Stimulated activated CD8-positive, alpha-beta memory T cell treated with anti-CD3 and anti-CD28 coated beads, Interleukin-15, amount 100 ng/mL, for 24 hours (primary cell): ENCODE results near the gene KLHL7.
"Not testable (repeated sequence)": the region's sequence is repeated elsewhere in the genome, so short reads cannot be mapped to it uniquely, and the experiment has no call there.

ENCODE experiments used
- DNase-seq: peaks from one replicate; pipeline ENCODE4 v3.0.0-alpha.2; 2020; ENCODE audit warnings: low read depth

The KLHL7 gene

DNA sequence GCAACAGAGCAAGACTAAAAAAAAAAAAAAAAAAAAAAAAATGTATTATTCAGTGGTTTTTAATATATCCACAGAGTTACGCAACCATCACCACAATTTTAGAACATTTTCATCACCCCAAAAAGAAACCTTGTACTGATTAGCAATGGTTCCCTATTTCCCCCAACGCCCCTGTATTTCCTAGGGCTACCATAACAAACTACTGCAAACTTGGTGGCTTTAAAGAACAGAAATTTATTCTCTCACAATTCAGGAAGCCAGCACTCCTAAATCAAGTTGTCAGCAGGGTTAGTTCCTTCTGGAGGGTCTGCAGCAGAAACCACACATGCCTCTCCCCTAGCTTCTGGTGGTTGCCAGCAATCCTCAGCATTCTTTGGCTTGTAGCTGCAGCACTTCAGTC lies 70.4 kb downstream of the KLHL7 start:
- DNase-seq: no peak

DNA sequence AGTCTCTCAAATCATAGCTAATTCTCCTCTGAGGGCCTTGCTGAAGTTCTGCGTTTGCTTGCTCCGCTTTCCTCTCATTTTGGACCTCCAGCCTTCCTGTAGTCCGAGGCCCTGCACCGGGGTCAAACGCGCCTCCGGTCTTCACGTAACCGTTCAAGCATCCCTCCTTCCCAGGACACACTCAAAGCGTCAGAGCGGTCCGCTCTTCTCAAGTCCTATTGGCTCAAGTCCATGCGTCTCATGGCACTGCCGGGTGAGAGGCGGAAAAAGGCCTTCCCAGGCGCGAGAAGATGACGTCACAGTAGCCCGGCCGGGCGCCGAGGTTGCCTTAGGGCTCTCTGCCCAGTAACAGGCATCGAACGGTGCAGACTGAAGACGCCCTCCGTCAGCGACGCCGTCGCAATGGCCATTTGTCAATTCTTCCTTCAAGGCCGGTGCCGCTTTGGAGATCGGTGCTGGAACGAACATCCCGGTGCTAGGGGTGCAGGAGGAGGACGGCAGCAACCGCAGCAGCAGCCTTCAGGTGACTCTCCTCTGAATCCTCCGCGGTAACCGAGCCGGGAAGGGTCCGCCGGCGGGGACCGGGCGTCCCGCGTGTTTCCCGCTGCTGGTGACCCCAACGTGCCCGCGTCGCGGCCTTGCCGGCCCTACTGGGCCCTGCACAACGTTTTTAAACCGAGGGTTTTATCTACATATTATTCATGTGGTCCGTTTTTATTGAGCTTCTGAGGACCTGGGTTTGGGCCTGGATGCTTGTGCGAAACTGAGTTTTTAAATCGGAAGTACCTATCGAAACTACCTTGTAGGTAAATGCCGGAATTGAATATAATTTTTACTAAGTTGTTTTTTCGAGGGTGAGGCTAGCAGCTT lies 76.3 kb downstream of the KLHL7 start, which contains the start of gene NUP42:
TSS of gene NUP42 (plus strand) at position 365 of the 870 bp plus-strand sequence. CDS start at position 403, 38 bp downstream.
- DNase-seq: peak; percentile 94

DNA sequence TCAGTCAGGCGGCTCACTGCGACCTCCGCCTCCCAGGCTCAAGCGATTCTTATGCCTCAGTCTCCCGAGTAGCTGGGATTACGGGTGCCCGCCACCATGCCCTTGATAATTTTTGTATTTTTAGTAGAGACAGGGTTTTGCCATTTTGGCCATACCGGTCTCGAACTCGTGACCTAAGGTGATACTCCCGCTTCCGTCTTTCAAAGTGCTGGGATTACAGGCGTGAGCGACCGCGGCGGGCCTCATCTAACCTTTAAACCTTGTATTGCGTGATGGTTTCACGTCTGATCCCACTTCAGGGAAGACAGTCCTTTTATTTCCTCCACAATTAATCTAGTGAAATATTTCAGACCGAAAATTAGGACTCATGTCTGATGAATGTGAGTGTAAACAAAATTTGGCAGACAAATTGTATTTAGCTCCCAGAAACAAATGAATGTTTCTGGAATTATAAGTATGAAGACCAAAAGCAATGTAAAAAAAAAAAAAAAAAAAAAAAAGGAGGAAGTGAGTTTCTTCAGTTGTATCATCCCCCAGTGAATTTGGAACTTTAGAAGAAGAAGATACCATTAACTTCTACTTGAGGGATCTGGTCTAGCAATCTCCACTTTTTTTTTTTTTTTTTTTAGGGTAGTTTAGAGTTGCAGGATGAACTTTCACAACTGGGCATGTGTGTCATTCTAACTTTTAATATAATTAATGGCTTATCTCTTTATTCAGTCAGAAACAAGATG lies 77.9 kb downstream of the KLHL7 start:
- DNase-seq: no peak

DNA sequence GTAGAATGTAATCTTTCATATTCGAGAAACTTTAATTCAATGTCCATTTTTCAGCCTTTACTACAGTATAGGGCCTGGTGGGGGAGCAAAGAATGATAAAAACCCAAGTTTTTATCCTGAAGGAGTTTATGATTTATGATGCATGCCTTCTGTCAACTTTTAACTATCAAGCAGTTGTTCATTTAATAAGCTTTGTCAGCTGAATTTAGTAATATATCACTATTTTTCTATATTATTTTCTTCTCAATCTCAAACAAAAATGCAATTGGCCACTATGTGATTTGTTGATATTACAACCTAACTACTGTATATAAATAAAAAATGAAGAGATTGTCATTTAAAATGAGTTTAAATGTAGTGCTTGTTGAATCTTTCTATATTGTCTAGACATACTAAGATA lies 78.7 kb downstream of the KLHL7 start:
- no peak for DNase-seq

DNA sequence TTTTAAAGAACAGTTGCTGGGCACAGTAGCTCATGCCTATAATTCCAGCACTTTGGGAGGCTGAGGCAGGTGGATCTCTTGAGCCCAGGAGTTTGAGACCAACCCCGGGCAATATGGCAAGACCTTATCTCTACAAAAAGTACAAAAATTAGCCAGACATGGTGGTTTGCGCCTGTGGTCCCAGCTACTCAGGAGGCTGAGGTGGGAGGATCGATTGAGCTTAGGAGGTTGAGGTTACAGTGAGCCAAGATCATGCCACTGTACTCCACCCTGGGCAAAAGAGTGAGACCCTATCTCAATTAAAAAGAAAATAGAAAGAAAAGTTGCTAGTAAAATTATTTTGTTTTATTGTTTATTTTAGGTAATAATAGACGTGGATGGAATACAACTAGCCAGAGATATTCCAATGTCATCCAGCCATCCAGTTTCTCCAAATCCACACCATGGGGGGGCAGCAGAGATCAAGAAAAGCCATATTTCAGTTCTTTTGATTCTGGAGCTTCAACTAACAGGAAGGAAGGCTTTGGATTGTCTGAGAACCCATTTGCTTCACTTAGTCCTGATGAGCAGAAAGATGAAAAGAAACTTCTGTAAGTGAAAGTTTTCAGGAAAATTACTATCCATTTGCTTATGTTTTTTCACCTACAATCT lies 79.2 kb downstream of the KLHL7 start:
- no peak for DNase-seq

DNA sequence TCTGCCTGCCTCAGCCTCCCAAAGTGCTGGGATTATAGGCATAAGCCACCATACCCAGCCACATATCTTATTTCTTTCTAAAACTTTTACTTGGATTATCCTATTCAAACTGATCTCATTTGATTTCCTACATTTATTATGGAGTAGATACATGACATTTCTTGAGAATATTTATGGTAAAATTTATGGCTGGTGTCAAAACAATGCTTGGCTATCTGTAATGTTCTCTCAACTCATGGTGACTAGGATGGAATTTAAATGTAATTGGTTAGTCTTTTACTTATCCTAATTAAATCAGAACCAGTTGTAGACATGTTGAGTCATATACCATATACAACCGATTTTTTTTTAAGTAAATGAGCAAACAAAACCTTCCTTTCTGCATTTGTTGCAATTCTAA lies 80.4 kb downstream of the KLHL7 start:
- DNase-seq: no peak

DNA sequence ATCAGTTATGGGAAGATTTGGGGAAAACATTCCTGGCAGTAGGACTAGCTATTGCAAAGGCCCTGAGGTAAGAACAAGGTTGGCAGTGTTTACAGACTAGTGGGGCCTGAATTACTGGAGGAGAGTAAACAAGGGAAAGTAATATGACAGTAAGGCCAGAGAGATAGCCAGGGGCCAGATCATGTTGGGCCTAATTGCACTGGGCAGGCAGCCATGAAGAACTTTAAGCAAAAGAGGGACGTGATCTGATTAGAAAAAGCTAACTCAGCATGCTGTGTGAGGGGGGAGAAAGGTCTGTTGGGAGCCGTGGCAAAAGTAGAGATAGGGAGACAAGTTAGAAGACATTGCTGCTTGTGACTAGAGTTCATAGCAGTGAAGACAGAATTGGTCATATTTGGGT lies 85.4 kb downstream of the KLHL7 start:
- no peak for DNase-seq

DNA sequence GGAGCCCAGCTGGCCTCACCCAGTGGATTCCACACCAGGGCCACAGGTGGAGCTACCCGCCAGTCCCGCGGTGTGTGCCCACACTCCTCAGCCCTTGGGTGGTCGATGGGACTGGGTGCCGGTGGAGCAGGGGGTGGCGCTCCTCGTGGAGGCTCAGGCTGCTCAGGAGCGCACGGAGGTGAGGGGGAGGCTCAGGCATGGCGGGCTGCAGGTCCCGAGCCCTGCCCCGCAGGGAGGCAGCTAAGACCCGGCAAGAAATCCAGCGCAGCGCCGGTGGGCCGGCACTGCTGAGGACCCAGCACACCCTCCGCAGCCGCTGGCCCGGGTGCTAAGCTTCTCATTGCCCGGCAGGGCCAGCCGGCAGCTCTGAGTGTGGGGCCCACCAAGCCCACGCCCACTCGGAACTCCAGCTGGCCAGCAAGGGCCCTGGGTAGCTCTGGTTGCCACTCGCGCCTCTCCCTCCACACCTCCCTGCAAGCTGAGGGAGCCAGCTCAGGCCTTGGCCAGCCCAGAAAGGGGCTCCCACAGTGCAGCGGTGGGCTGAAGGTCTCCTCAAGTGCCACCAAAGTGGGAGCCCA lies 88.2 kb downstream of the KLHL7 start:
- not testable (repeated sequence) for DNase-seq

DNA sequence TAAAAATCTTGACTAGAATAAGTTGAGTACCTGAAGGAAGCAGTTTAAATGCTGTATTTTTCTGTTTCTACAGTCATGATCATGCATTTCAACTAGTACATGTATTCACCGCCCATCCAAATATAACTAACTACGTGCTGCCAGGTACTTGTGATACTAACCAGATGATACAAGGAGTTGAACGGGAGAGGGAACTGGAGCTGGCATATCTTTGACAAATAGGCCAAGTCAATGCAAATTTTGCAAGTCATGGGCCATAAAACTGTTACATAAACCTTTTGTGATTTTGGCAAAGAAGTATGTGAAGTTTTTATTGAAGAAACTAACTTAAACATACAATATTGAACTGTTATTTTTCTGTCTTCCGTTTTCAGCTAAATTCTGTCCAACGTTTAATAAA lies 90.7 kb downstream of the KLHL7 start:
- no peak for DNase-seq

DNA sequence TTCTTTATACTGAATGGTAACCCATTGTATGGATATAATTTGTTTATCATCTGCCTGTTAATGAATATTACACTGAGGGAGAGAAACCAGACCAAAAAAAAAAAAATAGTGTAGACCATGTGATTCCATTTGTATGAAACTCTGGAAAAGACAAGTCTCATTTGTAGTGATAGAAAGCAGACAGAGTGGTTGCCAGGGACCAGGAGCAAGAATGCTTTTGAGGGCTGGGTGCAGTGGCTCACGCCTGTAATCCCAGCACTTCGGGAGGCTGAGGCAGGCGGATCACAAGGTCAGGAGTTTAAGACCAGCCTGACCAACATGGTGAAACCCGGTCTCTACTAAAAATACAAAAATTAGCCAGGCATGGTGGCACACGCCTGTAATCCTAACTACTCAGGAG lies 92.2 kb downstream of the KLHL7 start:
- DNase-seq: not testable (repeated sequence)

DNA sequence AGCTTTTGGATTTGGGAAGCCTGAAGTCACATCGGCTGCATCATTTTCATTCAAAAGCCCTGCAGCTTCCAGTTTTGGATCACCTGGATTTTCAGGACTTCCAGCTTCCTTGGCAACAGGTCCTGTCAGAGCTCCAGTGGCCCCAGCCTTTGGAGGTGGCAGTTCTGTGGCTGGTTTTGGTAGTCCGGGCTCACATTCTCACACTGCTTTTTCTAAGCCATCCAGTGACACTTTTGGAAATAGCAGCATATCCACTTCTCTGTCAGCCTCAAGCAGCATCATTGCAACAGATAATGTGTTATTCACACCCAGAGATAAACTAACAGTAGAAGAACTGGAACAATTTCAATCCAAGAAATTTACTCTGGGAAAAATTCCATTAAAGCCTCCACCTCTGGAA lies 94.7 kb downstream of the KLHL7 start:
- DNase-seq: no peak

DNA sequence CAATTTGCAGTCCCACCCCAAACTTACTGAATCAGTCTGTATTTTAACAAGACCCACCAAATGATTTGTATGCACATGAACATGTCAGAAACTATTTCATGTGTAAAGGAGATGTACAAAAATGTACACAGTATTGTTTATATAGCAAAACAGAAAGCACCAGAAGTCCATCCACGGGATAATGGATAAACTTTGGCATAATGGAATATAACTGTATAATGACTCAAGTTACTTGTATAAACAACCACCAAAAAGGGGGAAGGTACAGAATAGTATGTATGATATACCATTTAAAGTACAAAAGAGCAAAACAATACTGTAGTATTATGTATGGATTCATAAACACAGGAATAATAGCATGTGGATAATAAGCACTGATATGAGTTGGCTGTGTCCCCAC lies 98.7 kb downstream of the KLHL7 start:
- no peak for DNase-seq

DNA sequence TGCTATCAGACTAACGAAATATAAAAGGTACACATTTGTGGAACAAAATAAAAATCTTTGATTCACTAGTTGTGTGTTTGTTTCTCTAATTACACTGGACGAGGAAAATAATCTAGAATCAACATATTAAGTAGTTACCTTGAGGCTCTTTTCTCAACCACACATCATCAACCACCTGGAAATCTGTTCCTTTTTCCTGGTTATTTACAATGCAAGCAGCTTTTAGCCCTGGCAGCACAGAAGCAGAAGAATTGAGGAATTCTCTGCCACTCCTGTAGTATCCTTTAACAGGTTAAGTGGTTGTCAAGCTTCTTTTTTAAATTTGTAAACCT lies 100.0 kb downstream of the KLHL7 start:
- DNase-seq: no peak

DNA sequence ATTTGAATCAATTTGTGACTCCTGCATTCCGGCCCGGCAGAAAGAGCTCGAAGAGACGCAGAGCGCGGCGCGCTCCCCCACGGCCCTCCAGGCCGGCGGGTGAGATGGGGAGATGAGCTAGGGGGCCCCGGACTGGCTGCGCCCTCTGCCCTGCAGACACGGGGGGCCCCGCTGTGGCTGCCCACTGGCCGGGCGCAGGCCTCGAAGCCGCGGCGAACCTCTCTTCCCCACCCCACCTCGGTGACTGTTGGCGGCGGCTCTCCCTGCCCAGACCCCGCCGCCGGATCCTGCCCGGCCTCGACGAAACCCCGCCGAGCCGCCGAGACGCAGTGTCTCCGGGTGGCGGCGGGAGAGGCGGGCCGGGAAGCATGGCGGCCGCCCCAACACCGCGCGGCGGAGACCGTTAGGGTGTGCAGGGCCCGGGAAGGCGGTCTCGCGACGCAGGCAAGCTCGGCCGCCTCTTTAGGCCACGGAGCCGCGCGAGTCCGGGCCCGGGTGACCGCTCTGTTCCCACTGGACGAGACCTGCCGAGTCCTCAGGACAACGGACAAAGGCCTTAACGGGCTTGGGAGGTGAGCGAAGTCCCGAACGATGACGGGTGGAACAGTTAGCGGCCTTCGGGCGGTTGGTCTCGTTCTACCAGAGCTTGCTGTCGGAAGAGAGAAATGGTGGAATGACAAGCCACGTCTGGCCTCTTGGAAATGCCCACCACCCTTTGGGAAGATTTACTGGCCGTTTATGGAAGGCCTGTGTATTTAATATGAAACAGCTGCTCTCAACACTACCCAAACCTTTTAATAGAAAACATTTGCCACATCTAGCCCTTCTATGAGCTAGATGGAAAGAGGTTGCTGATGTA lies 100.6 kb downstream of the KLHL7 start:
- no peak for DNase-seq

DNA sequence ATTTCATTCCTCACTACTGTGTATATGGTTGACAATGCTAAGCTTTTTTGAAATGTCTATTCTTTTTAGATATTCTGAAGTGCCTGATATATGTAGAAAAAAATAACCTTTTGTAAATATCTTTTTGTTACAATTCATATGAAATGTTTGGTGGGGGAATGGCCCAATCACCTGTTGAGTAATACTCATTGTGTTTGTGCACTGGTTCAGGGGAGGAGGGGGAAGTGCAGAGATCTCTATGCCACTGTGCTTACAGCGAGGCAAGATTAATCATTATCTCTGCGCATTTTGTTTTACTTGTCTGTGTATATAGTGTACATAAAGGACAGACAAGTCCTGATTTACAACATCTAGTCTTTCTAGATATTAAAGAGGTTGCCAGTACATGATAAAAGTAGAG lies 101.4 kb downstream of the KLHL7 start:
- DNase-seq: no peak

DNA sequence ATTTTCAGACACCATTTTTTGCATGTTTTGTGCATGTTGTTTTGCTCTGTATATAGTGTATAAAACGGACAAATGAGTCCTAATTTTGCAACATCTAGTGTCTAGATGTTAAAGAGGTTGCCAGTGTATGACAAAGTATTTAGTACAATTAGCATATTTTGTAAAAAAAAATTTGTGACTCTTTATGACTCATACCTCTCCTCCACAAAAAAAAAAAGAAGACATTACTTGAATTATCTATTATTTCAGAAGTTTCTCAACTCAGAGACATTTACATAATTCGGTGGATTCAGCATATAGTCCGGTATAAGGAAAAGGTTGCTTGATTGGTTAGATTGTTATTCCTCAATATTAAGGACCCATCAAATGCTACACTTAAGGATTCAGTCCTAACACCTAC lies 102.3 kb downstream of the KLHL7 start:
- DNase-seq: no peak

DNA sequence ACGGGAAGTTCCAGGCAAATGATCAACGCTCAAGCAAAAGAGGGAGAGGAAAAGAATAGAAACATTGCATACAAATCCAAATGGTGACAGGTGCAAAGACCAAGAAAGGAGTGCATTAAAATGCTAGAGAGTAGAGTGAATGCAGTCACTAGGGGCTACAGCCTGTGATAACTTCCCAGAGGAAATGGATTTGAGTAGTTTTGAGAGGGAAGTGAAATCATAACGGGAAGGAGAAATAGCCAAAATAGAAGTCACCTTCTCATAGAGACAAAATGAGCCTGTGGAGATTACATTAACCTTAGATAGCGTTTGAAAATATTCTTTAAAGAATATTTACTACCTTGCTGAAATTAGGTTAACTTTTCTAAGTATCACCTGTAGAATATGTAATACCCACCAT lies 102.7 kb downstream of the KLHL7 start:
- no peak for DNase-seq

DNA sequence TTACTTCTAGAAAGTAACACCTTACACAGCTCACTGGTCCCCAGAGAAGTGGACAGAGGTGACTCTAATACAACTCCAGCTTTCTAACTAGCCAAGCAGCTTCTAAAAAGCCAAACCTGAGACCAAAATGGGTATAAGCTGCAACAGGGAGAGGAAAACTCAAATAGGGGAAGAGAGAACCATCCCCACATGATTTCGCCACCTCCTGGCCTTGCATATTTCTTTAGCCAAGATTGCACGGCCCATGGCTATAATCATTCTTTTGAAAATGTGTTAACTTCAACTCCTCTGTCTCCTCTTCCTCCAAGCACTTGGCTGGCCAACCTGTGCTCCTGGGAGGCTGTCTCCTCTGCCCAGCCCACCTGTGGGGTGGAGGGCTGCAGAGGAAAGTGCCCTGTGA lies 104.9 kb downstream of the KLHL7 start:
- DNase-seq: no peak

DNA sequence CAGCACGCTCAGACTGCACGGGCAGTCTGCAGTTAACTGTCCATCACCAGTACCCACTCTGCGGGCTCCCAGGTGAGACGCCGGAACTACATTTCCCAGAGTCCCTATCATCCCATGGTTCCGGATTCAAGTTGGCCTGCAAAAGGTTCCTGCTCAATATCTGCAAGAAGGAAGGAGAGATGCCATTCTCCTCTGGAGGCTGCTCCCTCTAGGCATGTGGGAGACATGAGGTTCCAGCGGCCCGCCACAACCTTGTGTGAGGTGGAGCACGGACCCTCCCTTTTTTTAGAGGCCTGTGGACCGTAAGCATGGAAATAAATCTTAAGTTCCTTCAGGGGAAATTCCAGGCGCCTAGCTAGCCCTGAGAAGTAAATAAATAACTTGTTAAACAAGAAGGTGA lies 106.0 kb downstream of the KLHL7 start:
- no peak for DNase-seq

DNA sequence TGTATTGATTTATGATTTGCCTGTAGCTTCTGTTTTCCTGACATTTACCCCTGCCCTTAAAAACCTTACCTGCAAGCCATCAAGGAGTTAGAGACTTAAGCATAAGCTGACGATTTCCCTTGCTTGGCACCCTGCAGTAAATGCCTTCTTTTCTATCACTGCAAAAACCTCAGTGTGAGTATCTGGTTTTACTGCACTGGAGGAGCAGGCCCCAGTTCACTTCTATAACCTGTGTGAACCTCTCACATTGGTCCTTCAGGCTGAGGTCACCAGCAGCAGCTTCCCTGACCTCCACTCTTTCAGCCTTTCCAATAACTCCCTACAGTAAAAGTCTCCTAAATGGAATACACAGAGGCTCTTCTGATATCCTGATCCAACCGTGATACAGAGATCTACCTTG lies 106.8 kb downstream of the KLHL7 start:
- DNase-seq: no peak

DNA sequence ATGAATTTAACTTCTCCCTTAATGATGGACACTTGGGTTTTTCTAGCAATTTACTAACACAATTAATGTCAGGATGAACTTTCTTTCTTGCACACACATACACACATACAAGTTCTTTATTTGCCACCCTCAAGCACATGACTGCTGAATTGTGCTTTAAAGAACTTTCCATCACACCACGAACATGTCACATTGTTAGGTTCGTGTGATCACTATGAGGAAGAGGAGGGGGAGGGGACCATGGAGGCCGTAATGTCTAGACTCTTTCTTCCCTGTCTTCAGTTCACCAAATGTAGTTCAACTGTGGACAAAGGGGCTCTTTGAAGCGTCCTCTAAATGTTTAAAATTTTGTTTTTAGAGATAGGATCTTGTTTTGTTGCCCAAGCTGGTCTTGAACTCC lies 107.3 kb downstream of the KLHL7 start:
- DNase-seq: no peak

DNA sequence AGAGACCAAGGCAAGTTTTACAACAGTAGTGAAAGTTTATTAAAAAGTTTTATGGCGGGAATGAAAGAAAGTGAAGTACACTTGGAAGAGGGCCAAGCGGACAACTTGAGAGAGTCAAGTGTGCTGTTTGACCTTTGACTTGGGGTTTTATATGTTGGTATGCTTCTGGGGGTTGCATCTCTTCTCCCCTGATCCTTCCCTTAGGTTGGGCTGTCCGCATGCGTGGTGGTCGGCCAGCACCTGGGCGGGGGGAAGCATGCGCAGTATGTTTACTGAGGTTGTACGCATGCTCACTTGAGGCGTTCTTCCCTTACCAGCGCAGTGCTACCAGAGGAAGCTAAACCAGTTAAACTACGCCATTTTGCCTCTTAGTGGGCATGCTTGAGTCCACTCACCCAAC lies 108.2 kb downstream of the KLHL7 start:
- no peak for DNase-seq
